ENCODE results near the gene MRTO4.

GRCh38 chr1:19250629-19251304 is 838 bp upstream of the MRTO4 start:
- no peak for TF ChIP-seq NFE2L1 (CRISPR knock-in tag; IDR thresholded peaks at IDR 0.05; ENCODE audit: borderline replicate concordance)
- TF ChIP-seq SMARCC2 (IDR thresholded peaks at IDR 0.05): no peak
- TF ChIP-seq TRAFD1 (CRISPR knock-in tag; IDR thresholded peaks at IDR 0.05; ENCODE audit: borderline replicate concordance): no peak
- no peak for TF ChIP-seq RFX1 (IDR thresholded peaks at IDR 0.05)
- no peak for TF ChIP-seq ZNF274 (CRISPR knock-in tag; IDR thresholded peaks at IDR 0.05)
- TF ChIP-seq GLI4 (CRISPR knock-in tag; IDR thresholded peaks at IDR 0.05; ENCODE audit: borderline replicate concordance): no peak
- TF ChIP-seq EP300 (IDR thresholded peaks at IDR 0.05; ENCODE audit: low read depth in 2 of 2, low read length in 2 of 2): no peak
- TF ChIP-seq EP300 (CRISPR knock-in tag; IDR thresholded peaks at IDR 0.05; ENCODE audit: borderline replicate concordance): no peak
- no peak for TF ChIP-seq STAT5B (CRISPR knock-in tag; IDR thresholded peaks at IDR 0.05)
- TF ChIP-seq ZNF724P (CRISPR knock-in tag; IDR thresholded peaks at IDR 0.05; ENCODE audit: borderline replicate concordance): no peak
